Endodermal cell (in vitro differentiated cells): ENCODE data around the gene GAL3ST1. TPM values are rescaled to one million over a fixed set of nuclear protein-coding genes. Genes with fewer than 3 reads are reported as not detected.

Experiments
- DNase-seq: peaks from one replicate; pipeline ENCODE4 v3.0.0-alpha.2; 2017
- H3K27ac ChIP-seq: 2 replicates; pipeline ENCODE4 v1.5.1; 2013; ENCODE audit warnings: mild to moderate bottlenecking, low read depth, low read length, moderate library complexity
- H3K27me3 ChIP-seq: 2 replicates; pipeline ENCODE4 v1.6.1; 2013; ENCODE audit warnings: mild to moderate bottlenecking, low read length, moderate library complexity; ENCODE audit not compliant: insufficient read depth, control insufficient read depth, poor library complexity, severe bottlenecking
- H3K36me3 ChIP-seq: 2 replicates; pipeline ENCODE4 v1.7.0; 2013; ENCODE audit warnings: mild to moderate bottlenecking, low read length, moderate library complexity; ENCODE audit not compliant: control insufficient read depth, insufficient read depth
- H3K4me1 ChIP-seq: one replicate; pipeline ENCODE4 v1.7.0; 2013; ENCODE audit warnings: low read length; ENCODE audit not compliant: control insufficient read depth, insufficient read depth
- H3K4me3 ChIP-seq: 2 replicates; pipeline ENCODE4 v1.5.1; 2013; ENCODE audit warnings: mild to moderate bottlenecking, low read length, moderate library complexity
- H3K9ac ChIP-seq: 2 replicates; pipeline ENCODE4 v1.6.1; 2013; ENCODE audit warnings: mild to moderate bottlenecking, low read length, moderate library complexity; ENCODE audit not compliant: poor library complexity, severe bottlenecking; ENCODE audit errors: extremely low read depth
- H3K9me3 ChIP-seq: 2 replicates; pipeline ENCODE4 v1.6.1; 2013; ENCODE audit warnings: mild to moderate bottlenecking, low read length, moderate library complexity; ENCODE audit not compliant: control insufficient read depth
- H3K27ac Mint-ChIP-seq: 2 replicates; pipeline ENCODE4 v1.8.0; 2020; ENCODE audit warnings: mixed read lengths
- H3K27me3 Mint-ChIP-seq: 2 replicates; pipeline ENCODE4 v1.8.0; 2021; ENCODE audit warnings: mild to moderate bottlenecking, mixed read lengths; ENCODE audit not compliant: insufficient read depth
- H3K36me3 Mint-ChIP-seq: 2 replicates; pipeline ENCODE4 v1.8.0; 2020; ENCODE audit warnings: low read depth, mixed read lengths
- H3K4me1 Mint-ChIP-seq: 2 replicates; pipeline ENCODE4 v1.8.0; 2020; ENCODE audit warnings: mixed read lengths
- H3K4me3 Mint-ChIP-seq: 2 replicates; pipeline ENCODE4 v1.8.0; 2020; ENCODE audit warnings: mild to moderate bottlenecking, moderate library complexity, mixed read lengths
- H3K9me3 Mint-ChIP-seq: 2 replicates; pipeline ENCODE4 v1.8.0; 2020; ENCODE audit warnings: mild to moderate bottlenecking, mixed read lengths
- WGBS, 2 experiments: methylation state at CpG; one replicate each; pipeline versions ENCODE4 v1.1.5 to v1.1.7; 2013; ENCODE audit warnings: missing lambda C conversion rate in 2 of 2, mixed read lengths in 1 of 2; ENCODE audit not compliant: insufficient coverage in 1 of 2, insufficient read length in 1 of 2; 5-methylcytosine and 5-hydroxymethylcytosine counted together
- total RNA-seq, 2 donors: library from RNA; stranded (reverse); fragmentation: NEBNext Ultra II Directional in 1 of 2; extraction: Animal tissue kit (Norgen Biotek cat#: 25700) in 1 of 2; gene quantifications; 2 replicates in 1 of 2; 3 replicates in 1 of 2; pipeline ENCODE4 v1.2.1, GENCODE V29; 2021
- TF ChIP-seq, protein P1 (sequence below): fragments of 200-600 bp; sonication (generic); conservative IDR thresholded peaks from 2 replicates; pipeline ENCODE4 v1.5.0; 2021; ENCODE audit warnings: antibody characterized with exemption, mild to moderate bottlenecking

Gene GAL3ST1
- total RNA-seq, 2 donors from 2014 or later, result 26.4 to 28.3 TPM

DNA sequence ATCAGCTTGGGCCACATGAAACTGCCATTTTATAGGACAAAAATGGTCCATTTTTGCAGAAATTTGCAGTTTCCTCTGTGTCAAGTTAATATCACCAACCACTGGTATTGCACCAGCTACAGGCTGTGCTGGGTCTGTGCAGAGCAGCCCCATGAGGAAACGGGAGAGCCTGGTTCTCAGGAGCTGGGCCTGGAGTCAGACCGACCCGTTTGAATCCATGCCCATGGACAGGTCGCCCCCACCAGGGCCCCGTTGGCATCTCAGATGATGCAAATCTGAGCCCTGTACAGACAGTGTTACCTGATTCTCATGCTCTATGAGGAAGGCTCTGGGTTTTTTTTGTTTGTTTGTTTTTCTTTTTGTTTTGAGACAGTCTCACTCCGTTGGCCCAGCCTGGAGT lies 18.1 kb downstream of the GAL3ST1 start:
- no peak overlapping the region for H3K27ac Mint-ChIP-seq
- peaks cover 12% of the 10 kb centered on the region for H3K36me3 Mint-ChIP-seq
- no peaks in the 10 kb centered on the region for H3K9me3 Mint-ChIP-seq
- H3K36me3 ChIP-seq, result no peaks in the 10 kb centered on the region
- no peaks in the 10 kb centered on the region for H3K27me3 ChIP-seq
- no peak overlapping the region for H3K4me3 ChIP-seq
- H3K27me3 Mint-ChIP-seq, result no peaks in the 10 kb centered on the region
- no peak overlapping the region for H3K4me3 Mint-ChIP-seq
- H3K4me1 Mint-ChIP-seq, result peaks cover 11% of the 10 kb centered on the region
- TF ChIP-seq, protein P1, sequence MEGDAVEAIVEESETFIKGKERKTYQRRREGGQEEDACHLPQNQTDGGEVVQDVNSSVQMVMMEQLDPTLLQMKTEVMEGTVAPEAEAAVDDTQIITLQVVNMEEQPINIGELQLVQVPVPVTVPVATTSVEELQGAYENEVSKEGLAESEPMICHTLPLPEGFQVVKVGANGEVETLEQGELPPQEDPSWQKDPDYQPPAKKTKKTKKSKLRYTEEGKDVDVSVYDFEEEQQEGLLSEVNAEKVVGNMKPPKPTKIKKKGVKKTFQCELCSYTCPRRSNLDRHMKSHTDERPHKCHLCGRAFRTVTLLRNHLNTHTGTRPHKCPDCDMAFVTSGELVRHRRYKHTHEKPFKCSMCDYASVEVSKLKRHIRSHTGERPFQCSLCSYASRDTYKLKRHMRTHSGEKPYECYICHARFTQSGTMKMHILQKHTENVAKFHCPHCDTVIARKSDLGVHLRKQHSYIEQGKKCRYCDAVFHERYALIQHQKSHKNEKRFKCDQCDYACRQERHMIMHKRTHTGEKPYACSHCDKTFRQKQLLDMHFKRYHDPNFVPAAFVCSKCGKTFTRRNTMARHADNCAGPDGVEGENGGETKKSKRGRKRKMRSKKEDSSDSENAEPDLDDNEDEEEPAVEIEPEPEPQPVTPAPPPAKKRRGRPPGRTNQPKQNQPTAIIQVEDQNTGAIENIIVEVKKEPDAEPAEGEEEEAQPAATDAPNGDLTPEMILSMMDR, result peak; percentile 50
- H3K9ac ChIP-seq, result no peak overlapping the region
- 73 to 84% methylated on average over 2 to 6 of the region's 6 CpGs for WGBS, 2 experiments
- no peaks in the 10 kb centered on the region for H3K4me1 ChIP-seq
- DNase-seq, result peak; percentile 64
- no peaks in the 10 kb centered on the region for H3K9me3 ChIP-seq
- H3K27ac ChIP-seq, result no peak overlapping the region

GRCh38 chr22:30555282-30556210 lies 18.9 kb downstream of the GAL3ST1 start:
- H3K9me3 ChIP-seq, result no peaks in the 10 kb centered on the region
- peak; percentile 77 for DNase-seq
- peaks cover 8% of the 10 kb centered on the region for H3K4me1 Mint-ChIP-seq
- no peak overlapping the region for H3K4me3 Mint-ChIP-seq
- peaks cover 12% of the 10 kb centered on the region for H3K36me3 Mint-ChIP-seq
- no peaks in the 10 kb centered on the region for H3K9me3 Mint-ChIP-seq
- H3K9ac ChIP-seq, result no peak overlapping the region
- H3K27me3 Mint-ChIP-seq, result no peaks in the 10 kb centered on the region
- no peak overlapping the region for H3K4me3 ChIP-seq
- no peaks in the 10 kb centered on the region for H3K27me3 ChIP-seq
- no peaks in the 10 kb centered on the region for H3K4me1 ChIP-seq
- H3K27ac Mint-ChIP-seq, result no peak overlapping the region
- TF ChIP-seq, protein P1, result peak; percentile 62
- no peaks in the 10 kb centered on the region for H3K36me3 ChIP-seq
- no peak overlapping the region for H3K27ac ChIP-seq
- WGBS, 2 experiments, result 94 to 97% methylated on average over 49 to 73 of the region's 73 CpGs

DNA sequence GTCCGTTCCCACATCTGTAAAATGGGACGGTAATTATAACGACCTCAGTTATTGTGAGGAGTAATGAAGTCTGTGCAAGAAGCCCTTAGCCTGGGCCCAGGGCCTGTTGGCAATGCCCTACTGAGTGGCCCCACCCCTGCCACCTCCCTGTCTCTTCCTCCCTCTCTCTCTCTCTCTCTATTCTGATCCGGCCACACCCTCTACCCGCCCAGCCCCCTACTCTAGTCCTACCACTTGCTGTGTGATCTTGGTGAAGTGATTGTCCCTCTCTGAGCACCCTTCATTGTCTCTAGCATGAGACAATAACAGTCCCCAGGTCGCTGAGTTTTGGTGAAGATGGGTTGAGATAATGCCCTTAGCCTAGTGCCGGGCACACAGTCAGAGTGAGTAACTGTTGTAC lies 20.5 kb downstream of the GAL3ST1 start:
- H3K4me3 ChIP-seq, result no peak overlapping the region
- H3K27me3 ChIP-seq, result no peaks in the 10 kb centered on the region
- no peaks in the 10 kb centered on the region for H3K9me3 ChIP-seq
- H3K27ac ChIP-seq, result no peak overlapping the region
- H3K36me3 Mint-ChIP-seq, result peaks cover 12% of the 10 kb centered on the region
- 81 to 90% methylated on average over 2 to 6 of the region's 7 CpGs for WGBS, 2 experiments
- no peaks in the 10 kb centered on the region for H3K4me1 Mint-ChIP-seq
- H3K27ac Mint-ChIP-seq, result no peak overlapping the region
- H3K9ac ChIP-seq, result no peak overlapping the region
- H3K9me3 Mint-ChIP-seq, result no peaks in the 10 kb centered on the region
- TF ChIP-seq, protein P1, result no peak
- H3K36me3 ChIP-seq, result no peaks in the 10 kb centered on the region
- DNase-seq, result no peak
- no peak overlapping the region for H3K4me3 Mint-ChIP-seq
- no peaks in the 10 kb centered on the region for H3K4me1 ChIP-seq
- H3K27me3 Mint-ChIP-seq, result no peaks in the 10 kb centered on the region
